Prostate gland (tissue), 2 donors: ENCODE data around the gene DPP9.

Source experiments
- CTCF ChIP-seq, 4 experiments: fragments of 200-600 bp in 2 of 4; fragments of 450-650 bp in 2 of 4; sonication (generic) in 2 of 4; IDR thresholded peaks; 1 replicate in 3 of 4; 2 replicates in 1 of 4; pipeline ENCODE4 v1.5.1; 2016 to 2019; ENCODE audit warnings: antibody characterized with exemption in 4 of 4, mild to moderate bottlenecking in 2 of 4, moderate library complexity in 2 of 4
- POLR2AphosphoS5 ChIP-seq: sonication (generic); formaldehyde crosslinking; IDR thresholded peaks from one replicate; pipeline ENCODE4 v1.6.1; 2017; ENCODE audit warnings: antibody characterized with exemption

- TF ChIP-seq CTCF (IDR thresholded peaks at IDR 0.05) (no peak), POLR2AphosphoS5 (no peak)
These were observed 49.9 kb downstream of the DPP9 start for GRCh38 chr19:4673726-4674125.
